Vagina (tissue), 2 donors: Measurements from ENCODE around the gene SLC25A51.

Experiments
- CTCF ChIP-seq, 3 experiments: fragments of 450-650 bp in 2 of 3; fragments of 200-600 bp in 1 of 3; sonication (generic) in 1 of 3; IDR thresholded peaks; one replicate each; pipeline ENCODE4 v1.5.1; 2017 to 2019; ENCODE audit warnings: antibody characterized with exemption in 3 of 3, mild to moderate bottlenecking in 2 of 3, moderate library complexity in 2 of 3
- POLR2A ChIP-seq, 2 donors: fragments of 450-650 bp; IDR thresholded peaks; one replicate each; pipeline ENCODE4 v1.6.1; 2017; ENCODE audit warnings: antibody characterized with exemption in 2 of 2, mild to moderate bottlenecking in 2 of 2, moderate library complexity in 2 of 2
- POLR2AphosphoS5 ChIP-seq, 2 donors: sonication (generic); formaldehyde crosslinking; IDR thresholded peaks; one replicate each; pipeline ENCODE4 v1.9.0; 2017; ENCODE audit warnings: antibody characterized with exemption in 2 of 2, mild to moderate bottlenecking in 2 of 2, low read depth in 1 of 2; ENCODE audit not compliant: insufficient read depth in 1 of 2

GRCh38 chr9:37910271-37910670 is 6.3 kb upstream of the SLC25A51 start:
- TF ChIP-seq CTCF (IDR thresholded peaks at IDR 0.05) (no peak), POLR2A (IDR thresholded peaks at IDR 0.05) (no peak), POLR2AphosphoS5 (IDR thresholded peaks at IDR 0.05; ENCODE audit: insufficient read depth in 1 of 2, low read depth in 1 of 2) (no peak)
